Stimulated activated CD4-positive, alpha-beta T cell treated with anti-CD3 and anti-CD28 coated beads, Interleukin-4, amount 100 ng/mL, for 4 hours (primary cell): ENCODE results near the gene SFXN2.
"Not testable (repeated sequence)": the region's sequence is repeated elsewhere in the genome, so short reads cannot be mapped to it uniquely, and the experiment has no call there.

Experiments used
- DNase-seq, 2 experiments: peaks; one replicate each; pipeline ENCODE4 v3.0.0-alpha.2; 2020

The SFXN2 gene

DNA sequence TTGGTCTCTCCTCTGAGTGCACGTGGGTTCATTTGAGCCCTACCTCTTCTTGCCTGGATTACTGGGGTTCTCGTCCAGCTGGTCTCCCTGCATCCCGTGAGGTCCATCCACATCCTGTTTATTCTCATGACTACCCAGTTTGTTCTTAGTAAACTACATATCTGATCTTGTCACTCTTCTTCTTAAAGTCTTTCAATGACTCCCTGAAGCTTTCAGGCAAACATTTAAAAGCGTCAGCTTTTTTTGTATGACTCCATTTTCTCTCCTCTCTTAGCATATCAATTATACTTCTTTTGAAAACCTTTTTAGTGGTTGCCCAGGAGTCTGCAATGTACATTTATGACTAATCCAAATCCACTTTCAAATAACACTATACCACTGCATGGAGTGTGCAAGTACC lies 7.5 kb downstream of the SFXN2 start:
- no peak for DNase-seq

GRCh38 chr10:102723989-102724388 lies 9.6 kb downstream of the SFXN2 start:
- DNase-seq = no peak

DNA sequence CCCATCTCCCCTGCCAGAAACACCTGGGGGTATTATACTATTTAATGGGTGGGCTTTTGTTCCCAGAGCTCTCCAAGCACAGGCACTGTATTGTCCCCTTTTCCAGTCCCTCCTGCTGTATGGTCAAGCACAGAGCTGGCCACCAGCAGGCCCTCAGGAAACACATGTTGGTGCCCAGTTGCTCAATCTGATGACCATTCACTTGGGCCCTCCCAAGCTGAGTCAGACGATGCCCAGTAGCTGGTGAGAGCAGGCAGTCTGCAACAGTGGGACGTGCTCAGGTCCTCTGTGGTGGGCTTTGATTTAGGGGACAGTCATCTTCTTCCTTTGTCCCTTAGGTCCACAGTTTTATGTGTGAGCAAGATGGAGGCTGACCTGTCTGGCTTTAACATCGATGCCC lies 11.8 kb downstream of the SFXN2 start:
- no peak for DNase-seq

GRCh38 chr10:102727037-102727818 lies 12.8 kb downstream of the SFXN2 start:
- no peak for DNase-seq

DNA sequence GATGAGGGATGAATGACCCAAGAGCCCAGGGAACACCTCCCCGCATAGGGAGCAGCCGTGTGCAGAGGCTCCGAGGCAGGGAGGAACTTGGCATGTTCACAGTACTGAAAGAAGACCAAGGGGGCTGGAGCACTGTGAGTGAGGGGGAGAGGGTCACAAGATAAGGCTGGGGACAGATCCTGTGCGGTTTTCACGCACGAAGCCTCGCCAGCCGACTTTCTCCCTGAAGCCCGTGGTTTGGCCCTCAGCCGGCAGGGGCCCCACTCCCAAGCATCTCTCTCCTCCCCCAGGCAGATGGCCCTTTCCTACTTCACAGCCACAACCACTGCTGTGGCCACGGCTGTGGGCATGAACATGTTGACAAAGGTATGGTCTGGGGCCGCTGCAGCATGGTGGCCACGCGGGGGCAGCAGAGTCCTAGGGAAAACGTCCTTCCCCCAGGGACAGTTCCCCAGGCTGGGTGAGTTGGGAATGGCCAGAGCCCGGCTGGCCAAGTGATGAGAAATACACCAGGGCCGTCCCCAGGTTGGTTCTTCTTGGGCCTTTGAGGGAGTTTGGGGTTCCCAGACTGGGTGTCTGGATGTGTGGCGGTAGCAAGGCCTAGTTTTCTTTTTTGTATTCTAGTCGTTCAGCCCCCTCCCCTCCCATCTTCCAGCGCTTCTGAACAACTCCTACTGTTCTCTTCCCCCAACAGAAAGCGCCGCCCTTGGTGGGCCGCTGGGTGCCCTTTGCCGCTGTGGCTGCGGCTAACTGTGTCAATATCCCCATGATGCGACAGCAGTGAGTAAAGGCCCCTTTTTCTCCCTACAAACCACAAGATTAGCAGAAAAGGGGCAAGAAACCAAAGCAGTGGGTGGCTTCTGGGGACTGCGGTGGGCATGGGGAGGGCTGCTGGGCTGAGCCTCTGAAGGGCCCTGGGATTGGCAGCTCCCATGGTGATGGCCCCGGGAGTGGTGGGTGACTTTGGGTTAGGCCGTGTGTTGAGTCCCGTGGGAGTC lies 14.9 kb downstream of the SFXN2 start:
- peak; percentile 30 to 49 for DNase-seq

DNA sequence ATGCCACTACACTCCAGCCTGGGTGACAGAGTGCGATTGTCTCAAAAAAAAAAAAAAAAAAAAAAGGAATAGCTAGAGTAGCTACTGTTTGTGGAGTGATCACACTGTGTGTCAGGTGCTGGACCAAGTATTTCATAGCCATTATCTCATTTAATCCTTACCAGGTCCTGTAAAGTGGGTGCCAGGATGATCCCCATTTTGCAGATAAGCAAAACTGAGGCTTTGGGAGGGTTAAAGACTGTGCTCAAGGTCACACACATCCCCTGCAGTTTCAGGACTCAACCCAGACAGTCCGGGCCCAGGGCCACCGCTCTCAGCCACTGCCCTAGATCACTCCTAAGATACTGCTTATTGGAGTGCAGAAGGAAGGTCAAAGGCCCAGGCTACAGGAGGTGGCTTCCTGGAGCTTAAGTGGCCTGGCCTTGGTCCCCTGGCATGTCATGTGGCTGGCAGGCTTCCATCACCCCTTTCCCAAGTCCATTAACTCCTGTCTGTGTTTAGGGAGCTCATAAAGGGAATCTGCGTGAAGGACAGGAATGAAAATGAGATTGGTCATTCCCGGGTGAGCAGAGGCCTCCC lies 16.9 kb downstream of the SFXN2 start:
- DNase-seq = no peak

DNA sequence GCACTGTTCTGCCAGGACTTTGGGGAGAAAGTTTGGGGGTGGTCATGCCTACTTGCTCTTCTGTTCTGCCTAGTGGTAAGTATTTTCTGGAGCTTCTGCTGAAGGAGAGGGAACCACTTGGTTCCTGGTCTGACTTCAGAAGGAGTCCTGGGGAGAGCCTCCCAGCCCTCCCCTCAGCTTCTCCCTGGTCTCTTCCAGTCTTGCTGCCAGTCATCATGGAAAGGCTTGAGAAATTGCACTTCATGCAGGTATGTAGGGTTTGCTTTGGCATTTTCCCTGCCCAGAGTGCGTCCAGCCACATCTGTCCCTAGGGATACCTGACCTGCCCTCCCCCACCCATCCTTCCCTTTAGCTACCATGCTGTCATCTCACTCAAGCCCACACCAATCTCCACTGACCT lies 18.2 kb downstream of the SFXN2 start:
- no peak for DNase-seq

DNA sequence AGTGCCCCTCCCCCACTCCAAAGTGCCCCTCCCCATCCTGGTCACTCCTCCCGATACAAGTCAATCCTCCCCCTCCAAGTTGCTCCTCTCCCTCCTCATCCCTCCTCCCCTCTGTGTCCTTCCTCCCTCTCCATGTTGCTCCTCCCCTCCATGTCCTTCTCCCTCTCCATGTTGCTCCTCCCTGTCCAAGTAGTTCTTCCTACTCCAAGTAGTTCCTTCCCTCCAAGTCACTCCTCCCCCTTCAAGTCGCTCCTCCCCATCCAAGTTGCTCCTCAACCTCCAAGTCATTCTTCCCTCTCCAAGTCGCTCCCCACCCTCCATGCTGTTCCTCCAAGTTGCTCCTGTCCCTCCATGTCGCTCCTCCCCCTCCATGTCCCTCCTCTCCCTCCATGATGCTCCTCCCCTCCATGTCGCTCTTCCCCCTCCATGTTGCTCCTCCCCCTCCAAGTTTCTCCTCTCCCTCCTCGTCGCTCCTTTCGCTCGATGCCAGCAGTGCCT lies 20.7 kb downstream of the SFXN2 start:
- DNase-seq = no peak

GRCh38 chr10:102738692-102739121 lies 24.3 kb downstream of the SFXN2 start:
- no peak for DNase-seq

DNA sequence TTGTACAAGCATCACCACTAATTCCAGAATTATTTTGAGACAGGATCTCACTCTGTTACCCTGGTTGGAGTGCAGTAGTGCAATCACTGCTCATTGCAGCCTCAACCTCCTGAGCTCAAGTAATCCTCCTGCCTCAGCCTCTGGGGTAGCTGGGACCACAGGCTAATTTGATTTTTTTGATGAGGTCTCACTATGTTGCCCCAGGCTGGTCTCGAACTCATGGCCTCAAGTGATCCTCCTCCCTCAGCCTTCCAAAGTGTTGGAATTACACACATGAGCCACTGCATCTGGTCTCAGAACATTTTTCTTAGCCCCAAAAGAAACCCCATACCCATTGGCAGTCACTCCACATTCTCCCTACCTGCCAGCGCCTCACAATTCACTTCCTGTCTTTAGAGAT lies 25.8 kb downstream of the SFXN2 start:
- no peak for DNase-seq

- no peak for DNase-seq
Measured at GRCh38 chr10:102741726-102742237, 27.3 kb downstream of the SFXN2 start.

GRCh38 chr10:102742313-102742712 lies 27.9 kb downstream of the SFXN2 start:
- not testable (repeated sequence) for DNase-seq

GRCh38 chr10:102743078-102743587 lies 28.7 kb downstream of the SFXN2 start:
- DNase-seq = no peak

DNA sequence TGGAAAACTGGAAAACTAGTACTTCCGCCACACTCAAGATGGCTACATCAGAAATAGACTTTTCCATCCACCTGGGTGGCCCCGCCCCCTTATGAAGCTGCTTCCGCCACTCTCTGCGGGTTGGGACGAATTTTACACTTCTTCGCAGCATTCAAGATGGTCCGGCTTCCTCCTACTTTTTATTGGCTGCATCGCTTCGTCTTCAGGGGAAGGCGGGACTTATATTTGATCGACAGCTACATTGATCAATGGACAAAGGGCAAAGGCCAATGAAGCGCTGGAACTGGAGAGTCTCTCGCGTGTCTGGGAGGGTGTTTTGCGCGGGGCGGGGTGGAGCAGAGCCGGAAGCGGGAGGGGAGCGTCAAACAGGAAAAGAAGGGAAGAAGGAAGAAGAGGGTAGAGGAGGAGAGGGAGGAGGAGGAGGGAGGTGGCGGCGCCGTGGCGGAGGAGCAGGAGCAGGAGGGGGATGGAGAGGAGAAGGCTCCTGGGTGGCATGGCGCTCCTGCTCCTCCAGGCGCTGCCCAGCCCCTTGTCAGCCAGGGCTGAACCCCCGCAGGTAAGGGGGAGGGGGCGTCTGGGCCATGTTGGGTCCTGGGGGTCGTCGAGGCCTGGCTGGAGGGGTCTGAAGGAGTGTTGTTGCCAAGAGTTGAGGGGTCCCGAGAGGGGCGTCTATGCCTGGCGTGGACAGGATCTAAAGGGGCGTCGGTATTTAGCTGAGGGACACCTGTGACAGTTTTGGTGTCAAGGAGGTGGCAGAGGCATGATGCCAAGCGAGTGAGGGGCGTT lies 29.3 kb downstream of the SFXN2 start, which contains the start of gene WBP1L:
Gene WBP1L, plus strand, starts transcription at position 361 of the 786 bp plus-strand sequence. Its CDS starts 106 bp downstream, at position 467.
- peak; percentile 86 to 95 for DNase-seq

DNA sequence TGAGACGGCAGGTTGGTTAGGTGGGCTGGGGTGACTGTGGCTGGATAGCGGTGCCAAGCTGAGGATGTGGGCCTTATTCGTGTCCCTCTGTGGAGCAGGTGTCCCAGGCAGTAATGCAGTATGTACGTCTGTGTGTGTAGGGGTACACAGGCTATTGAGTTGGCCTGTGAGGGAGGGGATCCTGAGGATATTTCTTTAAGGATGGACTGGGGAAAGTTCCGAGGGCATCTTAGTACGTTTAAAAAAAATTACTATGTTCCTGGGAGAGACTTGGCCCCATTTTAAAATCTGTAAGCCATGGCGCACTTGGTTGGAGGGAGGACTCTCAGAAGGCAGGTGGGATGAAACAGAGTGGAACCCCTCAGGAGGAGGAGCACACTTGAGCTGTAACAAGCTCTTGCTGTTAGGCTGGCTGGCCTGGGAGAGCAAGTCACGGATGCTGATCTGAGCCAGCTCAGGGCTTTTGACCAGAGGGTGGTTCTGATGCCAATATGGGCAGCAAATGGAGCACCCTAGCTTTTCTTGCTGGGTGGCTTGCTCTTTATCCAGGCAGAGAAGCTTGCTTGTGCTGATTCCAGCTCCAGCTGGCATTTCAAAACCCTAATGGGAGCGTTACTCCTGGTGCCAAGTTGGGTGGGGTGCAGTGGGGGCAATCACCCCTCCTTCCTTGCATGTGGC lies 30.1 kb downstream of the SFXN2 start:
- no peak for DNase-seq

DNA sequence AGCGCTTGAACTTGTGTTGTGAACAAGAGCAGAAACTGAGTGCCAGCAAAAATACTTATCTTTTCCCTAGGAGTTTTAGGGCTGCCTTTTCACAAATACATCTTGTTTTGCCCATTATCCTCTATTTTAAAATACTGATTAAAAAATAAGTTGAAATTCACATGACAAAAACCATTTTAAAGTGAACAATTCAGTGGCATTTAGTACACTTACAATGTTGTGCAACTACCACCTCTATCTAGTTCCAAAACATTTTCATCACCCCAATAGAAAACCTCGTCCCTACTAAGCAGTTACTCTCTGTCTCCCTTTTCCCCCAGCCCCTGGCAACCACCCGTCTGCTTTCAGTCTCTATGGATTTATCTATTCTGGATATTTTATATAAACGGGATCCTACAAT lies 30.7 kb downstream of the SFXN2 start:
- no peak for DNase-seq

DNA sequence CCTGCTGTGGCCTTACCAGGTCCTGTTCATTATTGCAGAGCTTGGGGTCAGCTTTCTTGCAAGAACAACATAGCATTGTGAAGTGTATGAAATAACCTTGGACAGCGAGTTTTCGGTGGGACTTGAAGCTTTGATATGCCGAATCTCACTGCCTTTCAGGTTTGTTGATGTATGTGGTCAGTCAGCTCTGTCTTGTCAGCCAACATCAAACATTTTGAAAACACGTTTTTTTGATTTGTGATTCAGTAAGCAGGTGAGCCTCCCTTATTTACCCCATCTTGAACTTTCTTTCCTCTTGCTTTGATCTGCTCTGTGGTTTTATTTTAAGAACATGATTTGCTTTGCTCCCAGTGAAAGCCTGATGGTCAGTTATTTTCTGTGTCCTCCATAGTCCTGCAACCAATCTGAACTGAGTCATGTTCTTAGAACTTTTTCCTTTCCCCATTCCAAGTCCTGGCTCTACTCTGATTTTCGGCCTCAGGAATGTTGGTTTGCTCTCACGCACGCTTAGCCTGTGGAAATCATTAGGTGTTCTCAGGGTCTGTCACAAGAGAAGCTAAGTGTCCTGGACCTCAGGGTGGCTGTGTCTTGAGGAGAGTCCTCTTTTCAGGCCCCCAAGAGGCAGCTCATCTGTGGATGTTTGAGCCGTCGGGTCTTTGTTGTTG lies 38.0 kb downstream of the SFXN2 start:
- no peak for DNase-seq

GRCh38 chr10:102752934-102753664 lies 38.7 kb downstream of the SFXN2 start:
- DNase-seq = no peak

- DNase-seq = no peak
Measured at GRCh38 chr10:102753718-102754117, 39.3 kb downstream of the SFXN2 start.

- DNase-seq = no peak
Measured at GRCh38 chr10:102757323-102757722, 42.9 kb downstream of the SFXN2 start.
